K562 (cell line): ENCODE data around the gene NAV2. TPM values are rescaled to one million over a fixed set of nuclear protein-coding genes. Genes with fewer than 3 reads are reported as not detected.

Experiments
- RBM25 ChIP-seq: fragments of 200-400 bp; formaldehyde crosslinking; IDR thresholded peaks from 2 replicates; pipeline ENCODE4 v1.6.1; 2018; ENCODE audit warnings: low read length, low read depth, moderate library complexity; ENCODE audit not compliant: severe bottlenecking
- polyA plus RNA-seq, 8 experiments: library from polyadenylated mRNA; depleted of rRNA in 4 of 8; stranded (reverse) in 5 of 8; unstranded in 3 of 8; fragments of >200 nt; fragmentation: Nextera tagmentation in 2 of 8; fragmentation: Illumina TruSeq in 1 of 8; extraction: Ambion mirVana in 2 of 8; extraction: Trizol in 1 of 8; gene quantifications; 2 replicates each; pipeline versions ENCODE4 v1.2.1 to v1.2.3, GENCODE V29; 2011 to 2014; ENCODE audit warnings: inconsistent platforms in 1 of 8, missing spikeins in 1 of 8
- total RNA-seq, 7 experiments: library from RNA; depleted of rRNA in 6 of 7; stranded (reverse); fragments of >200 nt in 6 of 7; fragmentation: Illumina TruSeq in 2 of 7; extraction: Trizol in 2 of 7; gene quantifications; 2 replicates each; pipeline versions ENCODE4 v1.2.1 to v1.2.3, GENCODE V29; 2011 to 2021; ENCODE audit warnings: low replicate concordance in 1 of 7
- TF ChIP-seq, protein P1 (sequence below), 2 experiments: fragments of 450-650 bp; IDR thresholded peaks; 2 replicates each; pipeline ENCODE4 v1.6.1; 2016; ENCODE audit warnings: mild to moderate bottlenecking in 2 of 2, borderline replicate concordance in 1 of 2, low read depth in 1 of 2, moderate library complexity in 1 of 2
- TF ChIP-seq, protein P2 (sequence below): fragments of 250-450 bp; sonication (Bioruptor Pico); IDR thresholded peaks from 2 replicates; pipeline ENCODE4 v1.4.0; 2020
- TF ChIP-seq, protein P3 (sequence below): fragments of 450-650 bp; conservative IDR thresholded peaks from 2 replicates; pipeline ENCODE4 v1.6.1; 2016; ENCODE audit warnings: missing genetic modification characterization, low read depth, mild to moderate bottlenecking, control low read depth, missing compliant biosample characterization

The NAV2 gene
- total and polyA plus RNA-seq, 9 of the 15 experiments (the other 6 are each of a cell fraction or from before 2014, with no cell fraction given) = 0.03 to 0.35 (median 0.05) TPM

DNA sequence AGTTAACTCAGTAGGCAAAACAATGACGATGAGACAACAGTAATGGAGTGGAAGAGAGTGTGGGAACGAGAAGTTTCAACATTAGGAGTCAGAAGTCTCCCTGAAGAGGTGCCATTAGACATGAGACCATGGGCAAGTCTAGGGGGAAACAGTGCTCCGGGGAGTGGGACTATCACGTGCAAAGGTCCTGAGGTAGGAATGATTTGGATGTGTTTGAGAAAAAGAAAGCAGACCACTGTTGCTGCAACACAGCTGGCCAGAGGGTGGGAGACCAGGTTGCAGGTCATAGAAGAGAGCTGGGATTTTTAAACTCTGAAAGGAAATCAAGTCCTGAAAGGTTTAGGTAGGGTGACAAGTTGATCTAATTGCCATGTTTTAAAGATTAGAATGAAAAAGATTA lies 63.0 kb downstream of the NAV2 start (continued):
- TF ChIP-seq, protein P1, sequence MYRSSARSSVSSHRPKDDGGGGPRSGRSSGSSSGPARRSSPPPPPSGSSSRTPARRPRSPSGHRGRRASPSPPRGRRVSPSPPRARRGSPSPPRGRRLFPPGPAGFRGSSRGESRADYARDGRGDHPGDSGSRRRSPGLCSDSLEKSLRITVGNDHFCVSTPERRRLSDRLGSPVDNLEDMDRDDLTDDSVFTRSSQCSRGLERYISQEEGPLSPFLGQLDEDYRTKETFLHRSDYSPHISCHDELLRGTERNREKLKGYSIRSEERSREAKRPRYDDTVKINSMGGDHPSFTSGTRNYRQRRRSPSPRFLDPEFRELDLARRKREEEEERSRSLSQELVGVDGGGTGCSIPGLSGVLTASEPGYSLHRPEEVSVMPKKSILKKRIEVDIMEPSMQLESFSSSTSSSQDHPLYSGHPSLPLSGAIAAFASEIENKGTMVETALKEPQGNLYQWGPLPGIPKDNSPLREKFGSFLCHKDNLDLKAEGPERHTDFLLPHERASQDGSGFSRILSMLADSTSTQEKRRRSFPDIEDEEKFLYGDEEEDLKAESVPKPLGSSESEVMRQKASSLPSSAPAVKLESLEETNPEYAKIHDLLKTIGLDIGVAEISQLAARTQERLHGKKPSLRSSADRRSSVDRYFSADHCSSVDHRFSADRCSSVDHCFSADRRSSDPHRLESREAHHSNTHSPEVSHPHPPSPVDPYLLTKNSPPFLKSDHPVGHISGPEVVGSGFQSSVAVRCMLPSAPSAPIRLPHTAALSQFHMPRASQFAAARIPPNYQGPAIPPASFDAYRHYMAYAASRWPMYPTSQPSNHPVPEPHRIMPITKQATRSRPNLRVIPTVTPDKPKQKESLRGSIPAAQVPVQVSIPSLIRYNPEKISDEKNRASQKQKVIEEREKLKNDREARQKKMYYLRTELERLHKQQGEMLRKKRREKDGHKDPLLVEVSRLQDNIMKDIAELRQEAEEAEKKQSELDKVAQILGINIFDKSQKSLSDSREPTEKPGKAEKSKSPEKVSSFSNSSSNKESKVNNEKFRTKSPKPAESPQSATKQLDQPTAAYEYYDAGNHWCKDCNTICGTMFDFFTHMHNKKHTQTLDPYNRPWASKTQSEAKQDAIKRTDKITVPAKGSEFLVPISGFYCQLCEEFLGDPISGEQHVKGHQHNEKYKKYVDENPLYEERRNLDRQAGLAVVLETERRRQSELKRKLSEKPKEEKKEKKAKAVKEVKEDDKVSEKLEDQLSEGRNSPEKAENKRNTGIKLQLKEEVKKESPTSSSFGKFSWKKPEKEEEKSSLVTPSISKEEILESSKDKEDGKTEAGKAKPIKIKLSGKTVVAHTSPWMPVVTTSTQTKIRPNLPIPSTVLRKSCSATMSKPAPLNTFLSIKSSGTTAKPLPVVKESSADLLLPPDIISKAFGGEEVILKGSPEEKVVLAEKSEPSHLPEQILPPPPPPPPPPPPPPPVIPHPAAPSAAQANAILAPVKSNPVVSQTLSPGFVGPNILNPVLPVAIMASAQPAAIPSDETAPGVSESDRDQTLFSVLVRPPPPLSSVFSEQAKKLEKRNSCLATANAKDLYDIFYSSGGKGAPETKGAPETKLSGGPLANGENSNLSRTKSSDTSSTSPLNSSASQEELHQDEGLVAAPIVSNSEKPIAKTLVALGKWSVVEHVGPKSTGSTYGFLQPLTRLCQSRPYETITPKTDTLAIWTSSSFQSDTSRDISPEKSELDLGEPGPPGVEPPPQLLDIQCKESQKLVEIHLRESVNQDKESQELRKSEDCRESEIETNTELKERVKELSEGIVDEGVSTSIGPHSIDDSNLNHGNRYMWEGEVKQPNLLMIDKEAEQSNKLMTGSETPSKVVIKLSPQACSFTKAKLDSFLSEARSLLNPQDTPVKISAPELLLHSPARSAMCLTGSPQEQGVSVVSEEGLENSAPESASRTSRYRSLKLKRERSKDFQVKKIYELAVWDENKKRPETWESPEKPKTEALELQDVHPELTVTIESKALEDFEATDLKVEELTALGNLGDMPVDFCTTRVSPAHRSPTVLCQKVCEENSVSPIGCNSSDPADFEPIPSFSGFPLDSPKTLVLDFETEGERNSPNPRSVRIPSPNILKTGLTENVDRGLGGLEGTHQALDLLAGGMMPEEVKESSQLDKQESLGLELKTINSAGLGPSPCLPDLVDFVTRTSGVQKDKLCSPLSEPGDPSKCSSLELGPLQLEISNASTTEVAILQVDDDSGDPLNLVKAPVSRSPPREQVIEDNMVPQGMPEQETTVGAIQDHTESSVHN (IDR thresholded peaks at IDR 0.05; ENCODE audit: borderline replicate concordance in 1 of 2, low read depth in 1 of 2) = no peak
- TF ChIP-seq RBM25 = peak; percentile 16
- TF ChIP-seq, protein P2, sequence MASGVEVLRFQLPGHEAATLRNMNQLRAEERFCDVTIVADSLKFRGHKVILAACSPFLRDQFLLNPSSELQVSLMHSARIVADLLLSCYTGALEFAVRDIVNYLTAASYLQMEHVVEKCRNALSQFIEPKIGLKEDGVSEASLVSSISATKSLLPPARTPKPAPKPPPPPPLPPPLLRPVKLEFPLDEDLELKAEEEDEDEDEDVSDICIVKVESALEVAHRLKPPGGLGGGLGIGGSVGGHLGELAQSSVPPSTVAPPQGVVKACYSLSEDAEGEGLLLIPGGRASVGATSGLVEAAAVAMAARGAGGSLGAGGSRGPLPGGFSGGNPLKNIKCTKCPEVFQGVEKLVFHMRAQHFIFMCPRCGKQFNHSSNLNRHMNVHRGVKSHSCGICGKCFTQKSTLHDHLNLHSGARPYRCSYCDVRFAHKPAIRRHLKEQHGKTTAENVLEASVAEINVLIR (CRISPR knock-in tag) = no peak
- TF ChIP-seq, protein P3, sequence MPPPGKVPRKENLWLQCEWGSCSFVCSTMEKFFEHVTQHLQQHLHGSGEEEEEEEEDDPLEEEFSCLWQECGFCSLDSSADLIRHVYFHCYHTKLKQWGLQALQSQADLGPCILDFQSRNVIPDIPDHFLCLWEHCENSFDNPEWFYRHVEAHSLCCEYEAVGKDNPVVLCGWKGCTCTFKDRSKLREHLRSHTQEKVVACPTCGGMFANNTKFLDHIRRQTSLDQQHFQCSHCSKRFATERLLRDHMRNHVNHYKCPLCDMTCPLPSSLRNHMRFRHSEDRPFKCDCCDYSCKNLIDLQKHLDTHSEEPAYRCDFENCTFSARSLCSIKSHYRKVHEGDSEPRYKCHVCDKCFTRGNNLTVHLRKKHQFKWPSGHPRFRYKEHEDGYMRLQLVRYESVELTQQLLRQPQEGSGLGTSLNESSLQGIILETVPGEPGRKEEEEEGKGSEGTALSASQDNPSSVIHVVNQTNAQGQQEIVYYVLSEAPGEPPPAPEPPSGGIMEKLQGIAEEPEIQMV (tag) = no peak
